ENCODE data around the gene MAB21L3.

Gene MAB21L3

GRCh38 chr1:116163533-116163932, 52.3 kb downstream of the MAB21L3 start:
- H3K27me3 ChIP-seq (ENCODE audit: control insufficient read depth, insufficient read depth, low read length): no peaks in the 10 kb centered on the region
- no peaks in the 10 kb centered on the region for H3K36me3 ChIP-seq (ENCODE audit: control insufficient read depth, insufficient read depth, low read length)
- H3K9ac ChIP-seq (ENCODE audit: low read length): no peak overlapping the region
- H3K9me3 ChIP-seq (ENCODE audit: control insufficient read depth, low read length): no peaks in the 10 kb centered on the region
- H3K4me1 ChIP-seq (ENCODE audit: control insufficient read depth, insufficient read depth, low read length): peaks cover under 1% of the 10 kb centered on the region
- H3K4me3 ChIP-seq (ENCODE audit: low read length): no peak overlapping the region

- Histone ChIP-seq H3K27me3 (ENCODE audit: control insufficient read depth, insufficient read depth, low read length) (no peaks in the 10 kb centered on the region), H3K9ac (ENCODE audit: low read length) (no peak overlapping the region), H3K9me3 (ENCODE audit: control insufficient read depth, low read length) (no peaks in the 10 kb centered on the region), H3K4me1 (ENCODE audit: control insufficient read depth, insufficient read depth, low read length) (peaks cover 5% of the 10 kb centered on the region), H3K4me3 (ENCODE audit: low read length) (no peak overlapping the region), H3K36me3 (ENCODE audit: control insufficient read depth, insufficient read depth, low read length) (no peaks in the 10 kb centered on the region)
These were observed 53.0 kb downstream of the MAB21L3 start for GRCh38 chr1:116164150-116164549.

DNA sequence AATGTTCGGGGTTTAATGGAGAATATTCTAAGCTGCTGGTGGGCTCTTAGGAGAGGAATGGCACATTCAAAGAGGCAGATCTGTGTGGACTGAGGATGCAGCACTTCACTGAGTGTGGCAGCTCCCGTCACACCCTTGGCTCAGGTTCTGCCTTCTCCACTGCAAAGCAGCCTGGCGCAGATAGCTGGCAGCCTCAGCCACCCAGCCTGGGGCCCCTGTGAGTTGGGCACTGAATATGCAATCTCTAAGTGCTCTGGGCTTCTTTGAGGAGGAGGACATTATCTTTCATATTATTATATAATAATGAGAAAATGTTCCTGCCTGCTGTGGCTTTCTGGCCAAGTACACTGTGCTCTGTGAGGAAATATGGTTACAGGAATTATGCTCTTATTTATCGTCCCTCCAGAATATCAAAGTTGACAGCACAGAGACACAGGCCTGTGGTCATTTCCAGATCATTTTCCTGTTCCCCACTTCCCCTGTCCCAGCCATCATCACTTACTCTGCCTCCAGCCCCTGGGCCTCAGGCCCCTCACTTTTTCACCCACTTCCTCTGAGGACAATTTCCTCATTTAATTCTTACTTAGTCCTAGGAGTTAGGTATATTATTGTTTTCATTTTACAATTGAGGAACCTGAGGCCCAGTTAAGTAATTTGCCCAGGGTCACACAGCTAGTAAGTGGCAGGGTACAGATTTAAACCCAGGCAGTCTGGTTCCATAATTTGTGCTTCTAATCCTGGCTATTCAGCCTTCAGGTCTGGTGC, 53.6 kb downstream of the MAB21L3 start:
- peaks cover 5% of the 10 kb centered on the region for H3K4me1 ChIP-seq (ENCODE audit: control insufficient read depth, insufficient read depth, low read length)
- no peaks in the 10 kb centered on the region for H3K36me3 ChIP-seq (ENCODE audit: control insufficient read depth, insufficient read depth, low read length)
- no peaks in the 10 kb centered on the region for H3K27me3 ChIP-seq (ENCODE audit: control insufficient read depth, insufficient read depth, low read length)
- H3K9ac ChIP-seq (ENCODE audit: low read length): no peak overlapping the region
- no peak overlapping the region for H3K4me3 ChIP-seq (ENCODE audit: low read length)
- H3K9me3 ChIP-seq (ENCODE audit: control insufficient read depth, low read length): no peaks in the 10 kb centered on the region

DNA sequence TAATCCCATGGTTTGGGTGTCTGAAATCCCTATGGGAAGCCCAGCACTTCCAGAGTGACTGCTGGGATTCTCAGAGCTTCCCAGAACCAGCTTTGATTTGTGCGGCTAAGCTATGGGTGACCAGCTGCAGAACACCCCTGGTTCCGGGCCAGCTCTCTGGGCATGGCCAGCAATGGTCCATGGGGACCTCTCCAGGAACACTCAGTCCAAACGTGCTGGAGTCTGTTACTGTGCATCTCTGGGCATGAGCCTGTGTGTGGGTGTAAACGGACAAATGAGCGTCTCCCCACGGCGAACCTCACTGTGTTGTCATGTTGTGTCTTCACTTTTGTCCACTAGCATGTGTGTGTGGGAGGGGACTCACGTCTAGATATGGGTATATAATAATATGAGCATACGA, 54.4 kb downstream of the MAB21L3 start:
- Histone ChIP-seq H3K9ac (ENCODE audit: low read length) (no peak overlapping the region), H3K4me1 (ENCODE audit: control insufficient read depth, insufficient read depth, low read length) (peaks cover 5% of the 10 kb centered on the region), H3K27me3 (ENCODE audit: control insufficient read depth, insufficient read depth, low read length) (no peaks in the 10 kb centered on the region), H3K36me3 (ENCODE audit: control insufficient read depth, insufficient read depth, low read length) (no peaks in the 10 kb centered on the region), H3K4me3 (ENCODE audit: low read length) (no peak overlapping the region), H3K9me3 (ENCODE audit: control insufficient read depth, low read length) (no peaks in the 10 kb centered on the region)

- Histone ChIP-seq H3K9ac (ENCODE audit: low read length) (no peak overlapping the region), H3K4me3 (ENCODE audit: low read length) (no peak overlapping the region), H3K36me3 (ENCODE audit: control insufficient read depth, insufficient read depth, low read length) (no peaks in the 10 kb centered on the region), H3K4me1 (ENCODE audit: control insufficient read depth, insufficient read depth, low read length) (peaks cover 5% of the 10 kb centered on the region), H3K9me3 (ENCODE audit: control insufficient read depth, low read length) (no peaks in the 10 kb centered on the region), H3K27me3 (ENCODE audit: control insufficient read depth, insufficient read depth, low read length) (no peaks in the 10 kb centered on the region)
These were observed 54.9 kb downstream of the MAB21L3 start for GRCh38 chr1:116166011-116166571.

DNA sequence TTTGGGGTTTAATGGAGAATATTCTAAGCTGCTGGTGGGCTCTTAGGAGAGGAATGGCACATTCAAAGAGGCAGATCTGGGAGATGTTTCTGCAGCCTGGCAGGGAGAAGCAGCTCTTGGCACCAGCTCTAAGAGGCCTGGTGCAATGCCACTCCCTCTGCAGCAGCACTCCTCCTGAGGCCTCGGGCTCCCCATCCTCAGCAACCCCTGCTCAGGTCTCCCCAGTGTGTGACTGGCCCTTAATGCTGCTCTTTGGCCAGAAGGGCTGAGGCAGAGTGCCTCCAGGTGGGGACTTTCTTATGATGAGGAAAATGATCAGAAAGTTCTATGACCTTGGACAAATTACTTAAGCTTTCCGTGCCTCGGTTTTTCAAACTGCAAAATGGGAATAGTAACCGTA, 55.5 kb downstream of the MAB21L3 start:
- H3K4me3 ChIP-seq (ENCODE audit: low read length): no peak overlapping the region
- H3K36me3 ChIP-seq (ENCODE audit: control insufficient read depth, insufficient read depth, low read length): no peaks in the 10 kb centered on the region
- H3K27me3 ChIP-seq (ENCODE audit: control insufficient read depth, insufficient read depth, low read length): no peaks in the 10 kb centered on the region
- no peak overlapping the region for H3K9ac ChIP-seq (ENCODE audit: low read length)
- H3K9me3 ChIP-seq (ENCODE audit: control insufficient read depth, low read length): no peaks in the 10 kb centered on the region
- peaks cover 5% of the 10 kb centered on the region for H3K4me1 ChIP-seq (ENCODE audit: control insufficient read depth, insufficient read depth, low read length)

GRCh38 chr1:116167625-116168276, 56.6 kb downstream of the MAB21L3 start:
- Histone ChIP-seq H3K4me1 (ENCODE audit: control insufficient read depth, insufficient read depth, low read length) (peaks cover 5% of the 10 kb centered on the region), H3K9me3 (ENCODE audit: control insufficient read depth, low read length) (no peaks in the 10 kb centered on the region), H3K4me3 (ENCODE audit: low read length) (peak overlapping the region; percentile 46)

GRCh38 chr1:116168277-116169032, 57.3 kb downstream of the MAB21L3 start:
- Histone ChIP-seq H3K9ac (ENCODE audit: low read length) (peak overlapping the region; percentile 81), H3K36me3 (ENCODE audit: control insufficient read depth, insufficient read depth, low read length) (no peaks in the 10 kb centered on the region), H3K4me3 (ENCODE audit: low read length) (peak overlapping the region; percentile 46), H3K4me1 (ENCODE audit: control insufficient read depth, insufficient read depth, low read length) (peaks cover 5% of the 10 kb centered on the region), H3K27me3 (ENCODE audit: control insufficient read depth, insufficient read depth, low read length) (no peaks in the 10 kb centered on the region), H3K9me3 (ENCODE audit: control insufficient read depth, low read length) (no peaks in the 10 kb centered on the region)

More at GRCh38 chr1:116167625-116168276, 56.6 kb downstream of the MAB21L3 start:
- no peaks in the 10 kb centered on the region for H3K27me3 ChIP-seq (ENCODE audit: control insufficient read depth, insufficient read depth, low read length)
- peak overlapping the region; percentile 81 for H3K9ac ChIP-seq (ENCODE audit: low read length)
- H3K36me3 ChIP-seq (ENCODE audit: control insufficient read depth, insufficient read depth, low read length): no peaks in the 10 kb centered on the region

DNA sequence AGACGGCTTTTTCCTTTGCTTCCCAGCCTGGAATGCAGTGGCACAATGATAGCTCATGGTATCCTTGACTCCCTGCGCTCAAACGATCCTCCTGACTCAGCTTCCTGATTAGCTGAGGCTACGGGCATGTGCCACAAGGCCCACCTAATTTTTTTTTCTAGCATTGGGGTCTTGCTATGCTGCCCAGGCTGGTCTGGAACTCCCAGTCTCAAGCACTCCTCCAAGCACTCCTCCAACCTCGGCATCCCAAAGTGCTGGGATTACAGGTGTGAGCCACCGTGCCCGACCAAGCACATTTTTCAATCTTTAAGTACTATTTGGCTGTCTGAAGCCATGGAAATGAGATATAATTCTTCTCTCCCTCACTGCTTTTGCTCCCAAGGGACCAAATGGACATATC, 58.7 kb downstream of the MAB21L3 start:
- H3K4me1 ChIP-seq (ENCODE audit: control insufficient read depth, insufficient read depth, low read length): peaks cover 5% of the 10 kb centered on the region
- H3K9ac ChIP-seq (ENCODE audit: low read length): no peak overlapping the region
- H3K36me3 ChIP-seq (ENCODE audit: control insufficient read depth, insufficient read depth, low read length): no peaks in the 10 kb centered on the region
- H3K9me3 ChIP-seq (ENCODE audit: control insufficient read depth, low read length): no peaks in the 10 kb centered on the region
- H3K4me3 ChIP-seq (ENCODE audit: low read length): no peak overlapping the region
- H3K27me3 ChIP-seq (ENCODE audit: control insufficient read depth, insufficient read depth, low read length): no peaks in the 10 kb centered on the region

- H3K4me3 ChIP-seq (ENCODE audit: low read length): no peak overlapping the region
- H3K4me1 ChIP-seq (ENCODE audit: control insufficient read depth, insufficient read depth, low read length): peaks cover 5% of the 10 kb centered on the region
- H3K27me3 ChIP-seq (ENCODE audit: control insufficient read depth, insufficient read depth, low read length): no peaks in the 10 kb centered on the region
- H3K36me3 ChIP-seq (ENCODE audit: control insufficient read depth, insufficient read depth, low read length): no peaks in the 10 kb centered on the region
- no peaks in the 10 kb centered on the region for H3K9me3 ChIP-seq (ENCODE audit: control insufficient read depth, low read length)
- H3K9ac ChIP-seq (ENCODE audit: low read length): no peak overlapping the region
These were observed 59.8 kb downstream of the MAB21L3 start for GRCh38 chr1:116170721-116171589.

GRCh38 chr1:116172666-116173065, 61.5 kb downstream of the MAB21L3 start:
- H3K4me3 ChIP-seq (ENCODE audit: low read length): no peak overlapping the region
- no peaks in the 10 kb centered on the region for H3K9me3 ChIP-seq (ENCODE audit: control insufficient read depth, low read length)
- no peaks in the 10 kb centered on the region for H3K27me3 ChIP-seq (ENCODE audit: control insufficient read depth, insufficient read depth, low read length)
- no peaks in the 10 kb centered on the region for H3K36me3 ChIP-seq (ENCODE audit: control insufficient read depth, insufficient read depth, low read length)
- H3K9ac ChIP-seq (ENCODE audit: low read length): no peak overlapping the region
- peaks cover 5% of the 10 kb centered on the region for H3K4me1 ChIP-seq (ENCODE audit: control insufficient read depth, insufficient read depth, low read length)
